ENCODE data around the gene TLR5.

DNA sequence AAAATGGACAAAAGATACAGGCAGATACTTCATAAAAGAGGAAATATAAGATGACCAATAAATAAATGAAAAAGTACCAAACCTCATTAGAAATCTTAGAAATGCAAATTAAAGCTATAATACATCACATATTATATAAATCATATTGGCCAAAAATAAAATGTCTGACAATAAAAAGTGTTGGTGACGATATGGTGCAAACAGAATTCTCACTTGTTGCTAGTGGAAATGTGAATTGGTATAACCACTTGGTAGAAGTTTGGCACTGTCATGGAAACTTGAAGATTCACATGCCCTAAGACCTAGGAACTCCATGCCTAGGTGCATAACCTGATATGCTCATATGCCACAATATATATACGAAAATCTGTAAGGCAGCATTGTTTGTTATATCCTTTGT is 4.4 kb upstream of the TLR5 start:
- TF ChIP-seq POLR2A (IDR thresholded peaks at IDR 0.05) = no peak
- TF ChIP-seq, protein P1, sequence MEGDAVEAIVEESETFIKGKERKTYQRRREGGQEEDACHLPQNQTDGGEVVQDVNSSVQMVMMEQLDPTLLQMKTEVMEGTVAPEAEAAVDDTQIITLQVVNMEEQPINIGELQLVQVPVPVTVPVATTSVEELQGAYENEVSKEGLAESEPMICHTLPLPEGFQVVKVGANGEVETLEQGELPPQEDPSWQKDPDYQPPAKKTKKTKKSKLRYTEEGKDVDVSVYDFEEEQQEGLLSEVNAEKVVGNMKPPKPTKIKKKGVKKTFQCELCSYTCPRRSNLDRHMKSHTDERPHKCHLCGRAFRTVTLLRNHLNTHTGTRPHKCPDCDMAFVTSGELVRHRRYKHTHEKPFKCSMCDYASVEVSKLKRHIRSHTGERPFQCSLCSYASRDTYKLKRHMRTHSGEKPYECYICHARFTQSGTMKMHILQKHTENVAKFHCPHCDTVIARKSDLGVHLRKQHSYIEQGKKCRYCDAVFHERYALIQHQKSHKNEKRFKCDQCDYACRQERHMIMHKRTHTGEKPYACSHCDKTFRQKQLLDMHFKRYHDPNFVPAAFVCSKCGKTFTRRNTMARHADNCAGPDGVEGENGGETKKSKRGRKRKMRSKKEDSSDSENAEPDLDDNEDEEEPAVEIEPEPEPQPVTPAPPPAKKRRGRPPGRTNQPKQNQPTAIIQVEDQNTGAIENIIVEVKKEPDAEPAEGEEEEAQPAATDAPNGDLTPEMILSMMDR (IDR thresholded peaks at IDR 0.05) = no peak
- TF ChIP-seq EP300 (IDR thresholded peaks at IDR 0.05) = no peak

Measured in upper lobe of left lung (tissue), 4 donors.